22Rv1 (cell line): ENCODE results near the gene CTCFL.

ENCODE experiments used
- ZFX ChIP-seq: fragments of 450-650 bp; IDR thresholded peaks from 2 replicates; pipeline ENCODE4 v1.6.1; 2017; ENCODE audit warnings: antibody characterized with exemption, borderline replicate concordance
- TF ChIP-seq, protein P1 (sequence below): fragments of 450-650 bp; IDR thresholded peaks from 2 replicates; pipeline ENCODE4 v1.5.1; 2017; ENCODE audit warnings: mild to moderate bottlenecking

DNA sequence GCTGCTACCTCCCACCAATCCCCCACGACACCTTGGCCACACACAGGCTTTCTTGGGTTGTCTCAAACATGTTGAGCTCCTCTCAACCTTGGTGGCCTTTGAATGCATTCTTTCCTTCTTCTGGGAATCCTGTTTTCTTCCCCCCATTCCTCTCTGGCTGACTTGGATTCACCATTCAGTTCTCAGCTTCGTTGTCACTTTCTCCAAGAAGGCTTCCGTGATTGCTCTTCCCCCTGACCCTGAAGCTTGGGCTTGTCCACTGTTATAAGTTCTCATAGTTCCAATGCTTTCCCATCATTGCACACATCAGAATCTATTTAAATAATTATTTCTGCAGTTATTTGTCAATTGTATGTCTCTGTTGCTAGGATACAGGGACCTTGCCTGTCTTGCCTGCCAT lies 69.6 kb downstream of the CTCFL start:
- TF ChIP-seq, protein P1, sequence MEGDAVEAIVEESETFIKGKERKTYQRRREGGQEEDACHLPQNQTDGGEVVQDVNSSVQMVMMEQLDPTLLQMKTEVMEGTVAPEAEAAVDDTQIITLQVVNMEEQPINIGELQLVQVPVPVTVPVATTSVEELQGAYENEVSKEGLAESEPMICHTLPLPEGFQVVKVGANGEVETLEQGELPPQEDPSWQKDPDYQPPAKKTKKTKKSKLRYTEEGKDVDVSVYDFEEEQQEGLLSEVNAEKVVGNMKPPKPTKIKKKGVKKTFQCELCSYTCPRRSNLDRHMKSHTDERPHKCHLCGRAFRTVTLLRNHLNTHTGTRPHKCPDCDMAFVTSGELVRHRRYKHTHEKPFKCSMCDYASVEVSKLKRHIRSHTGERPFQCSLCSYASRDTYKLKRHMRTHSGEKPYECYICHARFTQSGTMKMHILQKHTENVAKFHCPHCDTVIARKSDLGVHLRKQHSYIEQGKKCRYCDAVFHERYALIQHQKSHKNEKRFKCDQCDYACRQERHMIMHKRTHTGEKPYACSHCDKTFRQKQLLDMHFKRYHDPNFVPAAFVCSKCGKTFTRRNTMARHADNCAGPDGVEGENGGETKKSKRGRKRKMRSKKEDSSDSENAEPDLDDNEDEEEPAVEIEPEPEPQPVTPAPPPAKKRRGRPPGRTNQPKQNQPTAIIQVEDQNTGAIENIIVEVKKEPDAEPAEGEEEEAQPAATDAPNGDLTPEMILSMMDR = no peak
- no peak for TF ChIP-seq ZFX
